SK-N-DZ (cell line): ENCODE results near the gene DDX39B.

Experiments
- DNase-seq: peaks from one replicate; pipeline ENCODE4 v3.0.0-alpha.2; 2015; ENCODE audit warnings: low spot score

Gene DDX39B

DNA sequence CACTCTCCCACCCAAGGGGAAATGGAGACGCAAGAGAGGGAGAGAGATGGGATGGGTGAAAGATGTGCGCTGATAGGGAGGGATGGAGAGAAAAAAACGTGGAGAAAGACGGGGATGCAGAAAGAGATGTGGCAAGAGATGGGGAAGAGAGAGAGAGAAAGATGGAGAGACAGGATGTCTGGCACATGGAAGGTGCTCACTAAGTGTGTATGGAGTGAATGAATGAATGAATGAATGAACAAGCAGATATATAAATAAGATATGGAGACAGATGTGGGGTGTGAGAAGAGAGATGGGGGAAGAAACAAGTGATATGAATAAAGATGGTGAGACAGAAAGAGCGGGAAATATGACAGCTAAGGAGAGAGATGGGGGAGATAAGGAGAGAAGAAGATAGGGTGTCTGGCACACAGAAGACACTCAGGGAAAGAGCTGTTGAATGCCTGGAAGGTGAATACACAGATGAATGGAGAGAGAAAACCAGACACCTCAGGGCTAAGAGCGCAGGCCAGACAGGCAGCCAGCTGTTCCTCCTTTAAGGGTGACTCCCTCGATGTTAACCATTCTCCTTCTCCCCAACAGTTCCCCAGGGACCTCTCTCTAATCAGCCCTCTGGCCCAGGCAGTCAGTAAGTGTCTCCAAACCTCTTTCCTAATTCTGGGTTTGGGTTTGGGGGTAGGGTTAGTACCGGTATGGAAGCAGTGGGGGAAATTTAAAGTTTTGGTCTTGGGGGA is 34.3 kb upstream of the DDX39B start:
- peak; percentile 85 for DNase-seq

- peak; percentile 42 for DNase-seq
Measured at GRCh38 chr6:31575335-31575901, 33.6 kb upstream of the DDX39B start, which contains the start of gene TNF. Gene TNF (plus strand): TSS chr6:31575565. CDS start chr6:31575742, 177 bp downstream.

DNA sequence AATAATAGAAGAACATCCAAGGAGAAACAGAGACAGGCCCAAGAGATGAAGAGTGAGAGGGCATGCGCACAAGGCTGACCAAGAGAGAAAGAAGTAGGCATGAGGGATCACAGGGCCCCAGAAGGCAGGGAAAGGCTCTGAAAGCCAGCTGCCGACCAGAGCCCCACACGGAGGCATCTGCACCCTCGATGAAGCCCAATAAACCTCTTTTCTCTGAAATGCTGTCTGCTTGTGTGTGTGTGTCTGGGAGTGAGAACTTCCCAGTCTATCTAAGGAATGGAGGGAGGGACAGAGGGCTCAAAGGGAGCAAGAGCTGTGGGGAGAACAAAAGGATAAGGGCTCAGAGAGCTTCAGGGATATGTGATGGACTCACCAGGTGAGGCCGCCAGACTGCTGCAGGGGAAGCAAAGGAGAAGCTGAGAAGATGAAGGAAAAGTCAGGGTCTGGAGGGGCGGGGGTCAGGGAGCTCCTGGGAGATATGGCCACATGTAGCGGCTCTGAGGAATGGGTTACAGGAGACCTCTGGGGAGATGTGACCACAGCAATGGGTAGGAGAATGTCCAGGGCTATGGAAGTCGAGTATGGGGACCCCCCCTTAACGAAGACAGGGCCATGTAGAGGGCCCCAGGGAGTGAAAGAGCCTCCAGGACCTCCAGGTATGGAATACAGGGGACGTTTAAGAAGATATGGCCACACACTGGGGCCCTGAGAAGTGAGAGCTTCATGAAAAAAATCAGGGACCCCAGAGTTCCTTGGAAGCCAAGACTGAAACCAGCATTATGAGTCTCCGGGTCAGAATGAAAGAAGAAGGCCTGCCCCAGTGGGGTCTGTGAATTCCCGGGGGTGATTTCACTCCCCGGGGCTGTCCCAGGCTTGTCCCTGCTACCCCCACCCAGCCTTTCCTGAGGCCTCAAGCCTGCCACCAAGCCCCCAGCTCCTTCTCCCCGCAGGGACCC is 32.6 kb upstream of the DDX39B start:
- DNase-seq, result no peak

DNA sequence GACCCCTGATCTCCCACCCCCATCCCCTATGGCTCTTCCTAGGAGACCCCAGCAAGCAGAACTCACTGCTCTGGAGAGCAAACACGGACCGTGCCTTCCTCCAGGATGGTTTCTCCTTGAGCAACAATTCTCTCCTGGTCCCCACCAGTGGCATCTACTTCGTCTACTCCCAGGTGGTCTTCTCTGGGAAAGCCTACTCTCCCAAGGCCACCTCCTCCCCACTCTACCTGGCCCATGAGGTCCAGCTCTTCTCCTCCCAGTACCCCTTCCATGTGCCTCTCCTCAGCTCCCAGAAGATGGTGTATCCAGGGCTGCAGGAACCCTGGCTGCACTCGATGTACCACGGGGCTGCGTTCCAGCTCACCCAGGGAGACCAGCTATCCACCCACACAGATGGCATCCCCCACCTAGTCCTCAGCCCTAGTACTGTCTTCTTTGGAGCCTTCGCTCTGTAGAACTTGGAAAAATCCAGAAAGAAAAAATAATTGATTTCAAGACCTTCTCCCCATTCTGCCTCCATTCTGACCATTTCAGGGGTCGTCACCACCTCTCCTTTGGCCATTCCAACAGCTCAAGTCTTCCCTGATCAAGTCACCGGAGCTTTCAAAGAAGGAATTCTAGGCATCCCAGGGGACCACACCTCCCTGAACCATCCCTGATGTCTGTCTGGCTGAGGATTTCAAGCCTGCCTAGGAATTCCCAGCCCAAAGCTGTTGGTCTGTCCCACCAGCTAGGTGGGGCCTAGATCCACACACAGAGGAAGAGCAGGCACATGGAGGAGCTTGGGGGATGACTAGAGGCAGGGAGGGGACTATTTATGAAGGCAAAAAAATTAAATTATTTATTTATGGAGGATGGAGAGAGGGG is 31.7 kb upstream of the DDX39B start:
- DNase-seq, result no peak

- no peak for DNase-seq
Measured at GRCh38 chr6:31572041-31572911, 30.5 kb upstream of the DDX39B start, which contains the start of gene LTA. Gene LTA (plus strand): TSS chr6:31572289. CDS start chr6:31572743, 454 bp downstream.

DNA sequence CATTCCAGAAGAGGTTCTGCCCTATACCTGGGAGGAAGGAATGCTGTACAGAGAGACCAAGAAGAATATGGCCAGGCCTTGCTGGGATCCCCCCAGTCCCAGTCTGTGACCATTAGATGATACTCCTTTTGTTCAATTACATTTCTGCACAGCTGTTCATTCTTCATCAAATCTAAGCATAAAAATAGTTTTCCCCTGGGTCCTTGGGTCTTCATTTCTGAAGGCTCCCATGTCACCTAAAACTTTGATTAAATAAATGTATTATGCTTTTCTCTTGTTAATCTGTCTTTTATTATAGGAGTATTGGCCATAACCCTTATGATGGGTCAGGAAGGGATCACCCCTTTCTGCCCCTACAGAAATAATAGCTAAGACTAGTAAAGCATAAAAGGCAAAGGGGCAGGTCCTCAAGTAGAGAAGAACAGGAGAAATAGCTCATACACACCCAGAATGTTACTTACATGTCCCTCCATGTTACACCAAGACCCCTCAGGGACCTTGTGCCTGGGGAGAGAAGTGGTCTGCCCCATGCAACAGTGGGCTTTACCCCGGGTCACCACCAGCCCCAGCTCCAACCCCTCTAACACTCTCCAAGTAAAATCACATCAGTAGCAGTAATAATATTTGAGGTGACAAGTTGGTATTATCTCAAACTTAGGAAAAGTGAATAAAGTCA is 28.2 kb upstream of the DDX39B start:
- DNase-seq, result no peak

DNA sequence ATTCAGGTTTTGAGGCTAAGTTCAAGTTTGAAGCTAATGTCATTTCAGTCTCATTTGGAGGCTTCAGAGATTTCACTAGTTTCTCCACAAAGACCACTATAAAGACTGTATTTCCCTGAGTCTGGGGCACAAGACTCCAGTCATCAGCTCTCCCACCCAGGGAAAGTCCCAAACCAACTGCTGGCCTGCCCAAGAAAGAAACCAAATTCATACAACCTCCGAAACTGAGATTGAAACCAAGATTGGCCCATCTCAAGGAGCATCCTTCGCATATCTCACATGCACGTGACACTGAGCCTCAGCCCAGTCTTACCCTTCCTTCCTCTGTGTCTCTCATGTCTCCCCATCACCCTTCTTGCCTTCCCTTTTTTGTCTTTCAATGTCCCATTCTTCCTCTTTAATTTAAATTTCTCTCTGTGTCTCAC is 26.7 kb upstream of the DDX39B start:
- no peak for DNase-seq

DNA sequence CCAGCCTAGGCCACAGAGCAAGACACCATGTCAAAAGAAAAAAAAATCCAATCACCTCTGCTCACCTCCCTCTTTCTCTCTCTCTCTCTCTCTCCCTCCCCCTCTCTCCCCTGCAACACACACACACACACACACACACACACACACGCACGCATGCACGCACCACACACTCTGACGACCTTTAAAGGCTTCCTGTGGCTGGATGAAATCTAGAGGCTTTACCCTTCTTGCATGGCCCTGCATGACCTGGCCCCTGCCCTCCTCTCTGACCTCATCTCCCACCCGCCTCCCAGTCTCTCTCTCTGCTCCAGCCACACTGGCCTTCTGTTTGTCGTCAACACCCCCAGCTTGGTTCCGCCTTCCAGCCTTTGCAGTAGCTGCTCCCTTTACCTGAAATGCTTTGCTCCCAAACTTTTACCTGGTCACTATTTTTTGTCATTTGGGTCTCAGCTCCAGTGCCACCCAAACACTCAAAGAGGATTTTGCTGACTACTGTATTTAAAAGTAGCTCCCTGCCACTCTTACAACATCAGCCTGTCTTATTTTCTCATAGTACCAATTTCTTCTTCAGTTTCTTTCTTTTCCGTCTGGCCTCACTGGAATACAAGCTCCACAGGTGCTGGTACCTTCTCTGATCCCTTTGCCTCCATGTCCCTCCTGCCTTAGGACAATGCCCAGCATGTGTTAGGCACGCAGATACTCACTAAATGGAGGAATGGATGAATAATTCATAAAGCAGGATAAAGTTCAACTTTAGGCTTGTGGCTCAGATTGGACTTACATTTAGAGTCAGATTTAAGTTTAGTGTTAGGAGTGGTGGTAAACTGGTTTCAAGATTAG is 25.9 kb upstream of the DDX39B start:
- no peak for DNase-seq

DNA sequence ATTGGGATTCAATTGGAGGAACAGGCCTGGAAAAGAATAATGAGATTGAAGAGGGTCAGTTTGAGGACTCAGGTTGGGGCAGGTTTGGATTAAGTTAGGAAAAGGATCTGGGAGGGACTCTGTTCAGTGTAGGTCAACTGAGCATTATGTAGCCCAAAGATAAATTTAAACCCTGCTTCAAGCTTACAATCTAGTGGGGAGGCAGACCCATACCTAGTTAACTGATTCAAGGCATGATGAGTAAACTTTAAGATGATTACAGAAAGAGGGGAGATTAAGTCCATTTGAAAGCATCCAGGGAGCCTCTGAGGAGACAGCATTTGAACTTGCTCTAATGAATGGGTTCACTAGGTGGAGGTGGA is 18.9 kb upstream of the DDX39B start:
- DNase-seq, result no peak

- DNase-seq, result no peak
Measured at GRCh38 chr6:31559958-31560696, 18.3 kb upstream of the DDX39B start.

GRCh38 chr6:31559606-31559957 is 17.8 kb upstream of the DDX39B start:
- DNase-seq, result no peak

- DNase-seq, result no peak
Measured at GRCh38 chr6:31558631-31559500, 17.1 kb upstream of the DDX39B start.

DNA sequence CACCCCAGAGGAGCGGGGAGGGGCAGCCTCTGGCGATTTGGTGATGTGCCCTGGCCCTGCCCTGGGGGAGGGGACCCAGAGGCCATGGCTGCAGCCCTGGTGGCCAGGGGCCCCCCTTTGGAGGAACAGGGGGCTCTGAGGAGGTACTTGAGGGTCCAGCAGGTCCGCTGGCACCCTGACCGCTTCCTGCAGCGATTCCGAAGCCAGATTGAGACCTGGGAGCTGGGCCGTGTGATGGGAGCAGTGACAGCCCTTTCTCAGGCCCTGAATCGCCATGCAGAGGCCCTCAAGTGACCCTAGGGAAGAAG is 16.5 kb upstream of the DDX39B start:
- no peak for DNase-seq

DNA sequence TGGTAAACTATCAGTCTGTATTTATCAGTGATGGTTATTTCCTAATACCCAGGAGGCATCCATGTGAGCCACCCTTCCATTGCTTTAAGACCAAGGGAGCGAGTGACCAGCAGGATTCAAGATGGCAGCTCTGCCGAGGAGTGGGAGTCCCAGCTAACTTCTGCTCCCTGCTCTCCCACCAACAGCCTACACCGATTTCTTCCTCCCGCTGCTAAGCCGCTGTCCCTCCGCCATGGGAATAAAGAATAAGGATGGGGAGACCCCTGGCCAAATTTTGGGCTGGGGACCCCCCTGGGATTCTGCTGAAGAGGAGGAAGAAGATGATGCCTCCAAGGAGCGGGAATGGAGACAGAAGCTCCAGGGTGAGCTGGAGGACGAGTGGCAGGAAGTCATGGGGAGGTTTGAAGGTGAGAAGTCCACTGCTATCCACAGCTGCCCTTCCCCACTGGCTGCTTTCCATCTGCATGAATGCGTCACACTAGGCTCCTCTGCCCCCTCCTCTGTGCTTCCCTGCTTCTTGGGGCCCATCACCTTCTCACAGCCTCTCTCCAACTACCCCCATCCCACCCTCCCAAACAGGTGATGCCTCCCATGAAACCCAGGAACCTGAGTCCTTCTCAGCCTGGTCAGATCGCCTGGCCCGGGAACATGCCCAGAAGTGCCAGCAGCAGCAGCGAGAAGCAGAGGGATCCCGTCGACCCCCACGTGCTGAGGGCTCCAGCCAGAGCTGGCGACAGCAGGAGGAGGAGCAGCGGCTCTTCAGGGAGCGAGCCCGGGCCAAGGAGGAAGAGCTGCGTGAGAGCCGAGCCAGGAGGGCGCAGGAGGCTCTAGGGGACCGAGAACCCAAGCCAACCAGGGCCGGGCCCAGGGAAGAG is 15.9 kb upstream of the DDX39B start:
- no peak for DNase-seq

DNA sequence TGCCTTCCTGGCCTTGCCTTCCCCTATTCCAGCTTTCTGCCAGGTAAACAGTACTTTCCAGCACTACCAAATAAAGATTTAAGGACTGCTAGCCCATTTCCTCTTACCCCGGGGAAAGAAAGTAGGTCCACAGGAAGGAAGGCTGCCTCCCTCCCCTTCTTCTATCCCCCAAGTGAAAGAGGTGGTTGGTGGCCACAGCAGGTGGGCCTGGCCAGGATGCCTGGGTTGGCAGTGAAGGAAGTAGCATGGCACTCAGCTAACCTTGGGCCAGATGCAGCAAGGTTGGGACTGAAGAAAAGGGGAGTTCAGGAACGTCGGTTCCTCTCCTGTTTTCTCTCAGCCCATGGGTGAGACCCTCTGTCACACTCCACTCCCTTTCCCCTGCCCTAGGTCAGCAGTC is 14.5 kb upstream of the DDX39B start:
- no peak for DNase-seq

DNA sequence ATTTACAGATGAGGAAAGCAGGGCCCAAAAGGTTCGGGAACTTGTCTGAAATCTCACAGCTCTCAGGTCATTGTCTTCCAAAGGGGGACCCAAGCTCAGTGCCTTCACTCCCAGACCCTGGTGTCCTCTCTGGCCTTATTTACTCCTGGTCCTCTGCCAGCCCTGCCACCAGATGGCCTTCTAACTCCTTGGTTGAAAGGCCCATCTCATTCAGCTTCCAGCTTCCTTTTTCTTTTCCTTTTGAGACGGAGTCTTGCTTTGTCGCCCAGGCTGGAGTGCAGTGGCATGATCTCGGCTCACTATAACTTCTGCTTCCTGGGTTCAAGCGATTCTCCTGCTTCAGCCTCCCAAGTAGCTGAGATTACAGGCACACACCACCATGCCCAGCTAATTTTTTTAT is 9.6 kb upstream of the DDX39B start:
- peak; percentile 44 for DNase-seq

DNA sequence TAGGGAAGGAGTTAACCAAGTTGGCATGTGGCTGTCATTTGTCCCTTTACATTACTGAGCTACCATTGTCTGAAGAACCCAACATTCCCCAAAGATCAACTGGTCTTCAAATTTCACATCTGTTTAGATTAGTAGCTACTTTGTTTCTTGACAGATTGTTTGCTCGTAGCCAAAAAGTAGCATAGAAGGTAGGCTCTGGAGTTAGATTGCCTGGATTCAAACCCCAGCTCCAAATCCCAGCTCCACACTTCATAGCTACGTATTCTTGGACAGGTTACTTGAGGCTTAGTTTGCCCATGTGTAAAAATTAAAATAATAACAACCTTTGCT is 6.7 kb upstream of the DDX39B start:
- DNase-seq, result no peak
